Dermis blood vessel endothelial cell (primary cell): ENCODE measurements around the gene AHSG. TPM values are rescaled to one million over a fixed set of nuclear protein-coding genes. Genes with fewer than 3 reads are reported as not detected.
"Not testable (repeated sequence)": the region's sequence is repeated elsewhere in the genome, so short reads cannot be mapped to it uniquely, and the experiment has no call there.

Experiments used
- DNase-seq: peaks from one replicate; pipeline ENCODE4 v3.0.0; 2010
- total RNA-seq: library from RNA; depleted of rRNA; stranded (reverse); fragments of >200 nt; gene quantifications from 2 replicates; pipeline ENCODE4 v1.2.3, GENCODE V29; 2014

Gene AHSG
- total RNA-seq, 1 donor from 2014 or later: not detected

- DNase-seq: no peak
Observed at GRCh38 chr3:186619787-186620212, 6.9 kb downstream of the AHSG start.

GRCh38 chr3:186620213-186621092 is 7.6 kb downstream of the AHSG start:
- DNase-seq: no peak

GRCh38 chr3:186621894-186622650 is 9.2 kb downstream of the AHSG start:
- no peak for DNase-seq

- DNase-seq: no peak
Observed at GRCh38 chr3:186622651-186623310, 9.9 kb downstream of the AHSG start.

- no peak for DNase-seq
Observed at GRCh38 chr3:186624598-186624997, 11.7 kb downstream of the AHSG start.

GRCh38 chr3:186625600-186626042 is 12.8 kb downstream of the AHSG start:
- DNase-seq: no peak

- no peak for DNase-seq
Observed at GRCh38 chr3:186626254-186626847, 13.5 kb downstream of the AHSG start.

- DNase-seq: no peak
Observed at GRCh38 chr3:186627852-186628414, 15.1 kb downstream of the AHSG start.

GRCh38 chr3:186628756-186629155 is 15.9 kb downstream of the AHSG start:
- DNase-seq: no peak

GRCh38 chr3:186630950-186631641 is 18.2 kb downstream of the AHSG start:
- DNase-seq: no peak

GRCh38 chr3:186633481-186633880 is 20.6 kb downstream of the AHSG start:
- DNase-seq: no peak

- not testable (repeated sequence) for DNase-seq
Observed at GRCh38 chr3:186634207-186634606, 21.3 kb downstream of the AHSG start.

GRCh38 chr3:186635532-186635931 is 22.7 kb downstream of the AHSG start:
- no peak for DNase-seq

- DNase-seq: no peak
Observed at GRCh38 chr3:186636536-186636935, 23.7 kb downstream of the AHSG start.

GRCh38 chr3:186637686-186638085 is 24.8 kb downstream of the AHSG start:
- DNase-seq: no peak

- no peak for DNase-seq
Observed at GRCh38 chr3:186638259-186638658, 25.4 kb downstream of the AHSG start.

- no peak for DNase-seq
Observed at GRCh38 chr3:186639778-186640472, 27.1 kb downstream of the AHSG start, which contains the start of gene FETUB. TSS of gene FETUB (plus strand) at chr3:186640399. CDS start at chr3:186640461, 62 bp downstream.

- DNase-seq: no peak
Observed at GRCh38 chr3:186640473-186640818, 27.6 kb downstream of the AHSG start.

- no peak for DNase-seq
Observed at GRCh38 chr3:186640929-186641328, 28.1 kb downstream of the AHSG start.

GRCh38 chr3:186642014-186642413 is 29.2 kb downstream of the AHSG start:
- no peak for DNase-seq

- DNase-seq: no peak
Observed at GRCh38 chr3:186643493-186643892, 30.6 kb downstream of the AHSG start.
